ENCODE results near the gene IFT88. TPM values are rescaled to one million over a fixed set of nuclear protein-coding genes. Genes with fewer than 3 reads are reported as not detected.

Gene IFT88
- total and polyA plus RNA-seq, 9 of the 15 experiments (the other 6 are each of a cell fraction or from before 2014, with no cell fraction given) = 8.3 to 13.5 (median 10.0) TPM

DNA sequence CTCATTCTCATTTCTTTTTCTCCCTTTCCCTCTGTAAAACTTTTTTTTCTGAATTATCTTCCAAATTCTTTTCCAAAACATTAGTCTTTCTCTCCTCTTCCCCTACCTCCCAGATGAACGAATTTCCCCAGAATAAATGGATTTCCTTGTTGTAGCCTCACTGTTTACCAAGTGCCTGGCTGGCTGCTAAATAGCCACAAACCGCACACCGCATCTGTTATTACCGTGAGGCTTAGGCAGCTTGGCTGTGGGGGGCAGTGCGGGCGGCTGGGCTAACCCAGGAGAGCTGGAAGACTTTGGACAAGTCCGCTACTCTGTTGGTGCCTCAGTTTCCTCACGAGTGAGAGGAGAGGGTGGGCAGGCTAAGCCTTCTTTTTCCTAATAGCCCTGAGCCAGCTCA, 147.2 kb downstream of the IFT88 start (continued):
- TF ChIP-seq, protein P1, sequence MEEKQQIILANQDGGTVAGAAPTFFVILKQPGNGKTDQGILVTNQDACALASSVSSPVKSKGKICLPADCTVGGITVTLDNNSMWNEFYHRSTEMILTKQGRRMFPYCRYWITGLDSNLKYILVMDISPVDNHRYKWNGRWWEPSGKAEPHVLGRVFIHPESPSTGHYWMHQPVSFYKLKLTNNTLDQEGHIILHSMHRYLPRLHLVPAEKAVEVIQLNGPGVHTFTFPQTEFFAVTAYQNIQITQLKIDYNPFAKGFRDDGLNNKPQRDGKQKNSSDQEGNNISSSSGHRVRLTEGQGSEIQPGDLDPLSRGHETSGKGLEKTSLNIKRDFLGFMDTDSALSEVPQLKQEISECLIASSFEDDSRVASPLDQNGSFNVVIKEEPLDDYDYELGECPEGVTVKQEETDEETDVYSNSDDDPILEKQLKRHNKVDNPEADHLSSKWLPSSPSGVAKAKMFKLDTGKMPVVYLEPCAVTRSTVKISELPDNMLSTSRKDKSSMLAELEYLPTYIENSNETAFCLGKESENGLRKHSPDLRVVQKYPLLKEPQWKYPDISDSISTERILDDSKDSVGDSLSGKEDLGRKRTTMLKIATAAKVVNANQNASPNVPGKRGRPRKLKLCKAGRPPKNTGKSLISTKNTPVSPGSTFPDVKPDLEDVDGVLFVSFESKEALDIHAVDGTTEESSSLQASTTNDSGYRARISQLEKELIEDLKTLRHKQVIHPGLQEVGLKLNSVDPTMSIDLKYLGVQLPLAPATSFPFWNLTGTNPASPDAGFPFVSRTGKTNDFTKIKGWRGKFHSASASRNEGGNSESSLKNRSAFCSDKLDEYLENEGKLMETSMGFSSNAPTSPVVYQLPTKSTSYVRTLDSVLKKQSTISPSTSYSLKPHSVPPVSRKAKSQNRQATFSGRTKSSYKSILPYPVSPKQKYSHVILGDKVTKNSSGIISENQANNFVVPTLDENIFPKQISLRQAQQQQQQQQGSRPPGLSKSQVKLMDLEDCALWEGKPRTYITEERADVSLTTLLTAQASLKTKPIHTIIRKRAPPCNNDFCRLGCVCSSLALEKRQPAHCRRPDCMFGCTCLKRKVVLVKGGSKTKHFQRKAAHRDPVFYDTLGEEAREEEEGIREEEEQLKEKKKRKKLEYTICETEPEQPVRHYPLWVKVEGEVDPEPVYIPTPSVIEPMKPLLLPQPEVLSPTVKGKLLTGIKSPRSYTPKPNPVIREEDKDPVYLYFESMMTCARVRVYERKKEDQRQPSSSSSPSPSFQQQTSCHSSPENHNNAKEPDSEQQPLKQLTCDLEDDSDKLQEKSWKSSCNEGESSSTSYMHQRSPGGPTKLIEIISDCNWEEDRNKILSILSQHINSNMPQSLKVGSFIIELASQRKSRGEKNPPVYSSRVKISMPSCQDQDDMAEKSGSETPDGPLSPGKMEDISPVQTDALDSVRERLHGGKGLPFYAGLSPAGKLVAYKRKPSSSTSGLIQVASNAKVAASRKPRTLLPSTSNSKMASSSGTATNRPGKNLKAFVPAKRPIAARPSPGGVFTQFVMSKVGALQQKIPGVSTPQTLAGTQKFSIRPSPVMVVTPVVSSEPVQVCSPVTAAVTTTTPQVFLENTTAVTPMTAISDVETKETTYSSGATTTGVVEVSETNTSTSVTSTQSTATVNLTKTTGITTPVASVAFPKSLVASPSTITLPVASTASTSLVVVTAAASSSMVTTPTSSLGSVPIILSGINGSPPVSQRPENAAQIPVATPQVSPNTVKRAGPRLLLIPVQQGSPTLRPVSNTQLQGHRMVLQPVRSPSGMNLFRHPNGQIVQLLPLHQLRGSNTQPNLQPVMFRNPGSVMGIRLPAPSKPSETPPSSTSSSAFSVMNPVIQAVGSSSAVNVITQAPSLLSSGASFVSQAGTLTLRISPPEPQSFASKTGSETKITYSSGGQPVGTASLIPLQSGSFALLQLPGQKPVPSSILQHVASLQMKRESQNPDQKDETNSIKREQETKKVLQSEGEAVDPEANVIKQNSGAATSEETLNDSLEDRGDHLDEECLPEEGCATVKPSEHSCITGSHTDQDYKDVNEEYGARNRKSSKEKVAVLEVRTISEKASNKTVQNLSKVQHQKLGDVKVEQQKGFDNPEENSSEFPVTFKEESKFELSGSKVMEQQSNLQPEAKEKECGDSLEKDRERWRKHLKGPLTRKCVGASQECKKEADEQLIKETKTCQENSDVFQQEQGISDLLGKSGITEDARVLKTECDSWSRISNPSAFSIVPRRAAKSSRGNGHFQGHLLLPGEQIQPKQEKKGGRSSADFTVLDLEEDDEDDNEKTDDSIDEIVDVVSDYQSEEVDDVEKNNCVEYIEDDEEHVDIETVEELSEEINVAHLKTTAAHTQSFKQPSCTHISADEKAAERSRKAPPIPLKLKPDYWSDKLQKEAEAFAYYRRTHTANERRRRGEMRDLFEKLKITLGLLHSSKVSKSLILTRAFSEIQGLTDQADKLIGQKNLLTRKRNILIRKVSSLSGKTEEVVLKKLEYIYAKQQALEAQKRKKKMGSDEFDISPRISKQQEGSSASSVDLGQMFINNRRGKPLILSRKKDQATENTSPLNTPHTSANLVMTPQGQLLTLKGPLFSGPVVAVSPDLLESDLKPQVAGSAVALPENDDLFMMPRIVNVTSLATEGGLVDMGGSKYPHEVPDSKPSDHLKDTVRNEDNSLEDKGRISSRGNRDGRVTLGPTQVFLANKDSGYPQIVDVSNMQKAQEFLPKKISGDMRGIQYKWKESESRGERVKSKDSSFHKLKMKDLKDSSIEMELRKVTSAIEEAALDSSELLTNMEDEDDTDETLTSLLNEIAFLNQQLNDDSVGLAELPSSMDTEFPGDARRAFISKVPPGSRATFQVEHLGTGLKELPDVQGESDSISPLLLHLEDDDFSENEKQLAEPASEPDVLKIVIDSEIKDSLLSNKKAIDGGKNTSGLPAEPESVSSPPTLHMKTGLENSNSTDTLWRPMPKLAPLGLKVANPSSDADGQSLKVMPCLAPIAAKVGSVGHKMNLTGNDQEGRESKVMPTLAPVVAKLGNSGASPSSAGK (IDR thresholded peaks at IDR 0.05) = no peak
- no peak for TF ChIP-seq SAFB (IDR thresholded peaks at IDR 0.05; ENCODE audit: borderline replicate concordance, low read depth, low read length)

All from K562 (cell line).